Ammon's horn (tissue), 1 donor: Measurements from ENCODE around the gene BUB3.

Source experiments
- DNase-seq: peaks from one replicate; pipeline ENCODE4 v3.0.0-alpha.2; 2016; ENCODE audit warnings: low spot score

Gene BUB3, protein sequence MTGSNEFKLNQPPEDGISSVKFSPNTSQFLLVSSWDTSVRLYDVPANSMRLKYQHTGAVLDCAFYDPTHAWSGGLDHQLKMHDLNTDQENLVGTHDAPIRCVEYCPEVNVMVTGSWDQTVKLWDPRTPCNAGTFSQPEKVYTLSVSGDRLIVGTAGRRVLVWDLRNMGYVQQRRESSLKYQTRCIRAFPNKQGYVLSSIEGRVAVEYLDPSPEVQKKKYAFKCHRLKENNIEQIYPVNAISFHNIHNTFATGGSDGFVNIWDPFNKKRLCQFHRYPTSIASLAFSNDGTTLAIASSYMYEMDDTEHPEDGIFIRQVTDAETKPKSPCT

DNA sequence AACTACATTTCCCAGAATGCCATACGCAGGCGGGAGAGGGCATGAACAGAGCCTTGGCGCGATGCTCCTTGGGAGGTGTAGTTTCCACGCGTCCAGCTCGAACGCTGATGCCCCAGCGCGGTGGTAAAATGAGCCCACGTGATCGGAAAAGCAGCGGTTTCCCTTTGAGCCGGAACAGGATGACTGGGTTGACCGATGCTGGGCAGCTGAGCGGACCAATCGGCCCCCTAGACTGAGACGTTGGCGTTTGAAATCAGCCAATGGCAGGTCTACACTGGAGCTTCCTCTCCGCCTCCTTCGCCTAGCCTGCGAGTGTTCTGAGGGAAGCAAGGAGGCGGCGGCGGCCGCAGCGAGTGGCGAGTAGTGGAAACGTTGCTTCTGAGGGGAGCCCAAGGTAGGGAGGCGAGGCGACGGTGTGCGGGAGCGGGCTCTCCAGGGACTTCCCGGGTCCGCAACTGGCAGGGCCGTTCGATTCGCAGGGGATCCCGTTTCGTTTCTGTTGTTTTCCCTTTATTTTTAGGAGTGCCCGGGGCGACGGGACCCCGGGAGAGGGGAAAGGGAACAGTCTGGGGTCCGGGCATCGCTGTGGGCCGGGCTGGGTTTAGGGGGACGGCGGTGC lies at the start of gene BUB3:
BUB3 (plus strand) TSS at position 311 of the 619 bp plus-strand sequence. CDS start 516 bp downstream, outside the sequence.
- DNase-seq, result peak; percentile 100

DNA sequence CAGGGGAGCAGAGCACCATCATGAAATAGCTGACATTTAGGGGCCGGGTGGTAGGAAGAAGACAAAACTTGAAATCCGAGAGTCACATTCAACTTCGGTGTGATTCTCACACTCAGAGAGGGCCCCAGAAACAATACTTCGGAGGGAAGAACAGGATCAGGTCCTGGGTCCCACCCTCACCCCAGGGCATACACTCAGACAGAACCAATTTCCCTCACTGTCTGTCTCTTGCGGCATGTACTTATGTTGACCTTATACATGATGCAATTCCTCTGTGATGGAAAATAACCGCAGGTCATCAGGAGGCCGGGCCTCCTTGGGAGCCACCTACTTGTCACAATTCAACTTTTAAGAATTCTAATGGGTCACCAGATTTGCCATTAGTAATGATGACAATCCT lies 44.7 kb upstream of the BUB3 start:
- no peak for DNase-seq

DNA sequence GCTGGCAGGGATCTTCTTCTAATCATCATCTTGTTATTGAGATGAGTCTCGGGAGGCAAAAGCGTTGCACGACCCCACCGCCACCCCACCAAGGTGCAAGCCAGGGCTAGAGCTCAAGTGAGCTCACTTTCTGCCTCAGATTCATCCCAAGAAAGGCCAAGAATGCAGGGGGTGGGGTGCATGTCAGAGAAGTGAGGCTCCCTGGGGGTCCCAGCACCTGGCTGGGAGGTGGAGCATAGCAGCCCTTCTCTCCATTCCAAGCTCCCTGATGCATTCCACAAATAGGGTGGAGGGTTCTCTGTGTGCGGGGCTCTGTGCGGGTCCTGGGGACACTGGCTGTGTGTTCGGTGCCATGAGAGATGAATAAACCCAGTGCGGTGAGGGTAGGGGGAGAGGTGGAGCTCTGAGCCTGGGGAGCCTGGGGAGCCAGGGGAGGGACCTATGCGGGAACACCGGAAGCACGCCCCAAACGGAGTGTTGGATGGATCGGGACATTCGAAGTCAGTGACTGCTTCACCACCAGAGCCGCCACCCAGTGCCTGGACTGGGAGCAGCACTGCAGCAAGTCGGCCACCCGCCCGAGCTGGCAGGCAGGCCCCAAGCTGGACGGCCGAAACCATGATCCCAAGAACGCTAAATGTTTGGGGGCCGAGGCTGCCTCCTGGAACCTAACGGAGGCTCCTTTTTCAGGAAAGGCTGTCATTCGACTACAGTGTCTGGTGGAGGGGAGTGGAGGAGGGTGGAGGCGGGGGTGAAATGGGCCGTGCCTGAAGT lies 36.4 kb upstream of the BUB3 start:
- DNase-seq, result peak; percentile 38

DNA sequence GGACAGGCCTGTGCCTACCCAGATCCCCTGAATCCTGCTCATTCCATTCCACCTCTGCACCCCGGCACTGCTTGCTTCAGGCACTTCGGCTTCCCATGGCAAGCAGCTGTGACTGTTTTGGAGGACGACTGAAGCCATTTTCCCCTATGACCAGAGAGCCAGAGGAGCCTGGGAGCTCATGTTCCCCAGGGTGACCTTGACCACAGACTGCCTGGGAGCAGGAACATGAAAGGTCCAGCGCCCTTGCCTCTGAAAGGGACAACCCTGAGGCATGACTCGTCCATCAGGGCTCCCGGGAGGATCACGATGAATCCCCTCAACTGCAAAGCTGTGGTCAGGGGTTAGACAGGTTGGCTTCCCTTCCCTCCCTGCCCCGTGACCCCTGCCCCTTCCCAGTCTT lies 35.1 kb upstream of the BUB3 start:
- no peak for DNase-seq

DNA sequence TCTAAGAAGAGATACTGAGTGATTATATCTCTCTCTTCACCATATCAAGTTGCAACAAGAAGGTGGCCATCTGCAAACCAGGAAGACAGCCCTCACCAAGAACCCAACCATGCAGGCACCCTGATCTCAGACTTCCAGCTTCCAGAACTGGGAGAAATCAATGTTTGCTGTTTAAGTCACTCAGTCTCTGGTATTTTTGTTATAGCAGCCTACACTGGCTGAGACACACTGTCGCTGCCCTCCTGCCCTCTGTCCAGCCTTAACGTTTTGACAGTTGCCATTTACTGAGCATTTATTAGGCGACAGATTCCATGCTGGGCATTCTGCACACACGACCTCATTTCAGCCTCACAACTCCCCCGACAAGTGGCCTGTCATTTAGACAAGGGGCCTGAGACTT lies 28.0 kb upstream of the BUB3 start:
- DNase-seq, result no peak

DNA sequence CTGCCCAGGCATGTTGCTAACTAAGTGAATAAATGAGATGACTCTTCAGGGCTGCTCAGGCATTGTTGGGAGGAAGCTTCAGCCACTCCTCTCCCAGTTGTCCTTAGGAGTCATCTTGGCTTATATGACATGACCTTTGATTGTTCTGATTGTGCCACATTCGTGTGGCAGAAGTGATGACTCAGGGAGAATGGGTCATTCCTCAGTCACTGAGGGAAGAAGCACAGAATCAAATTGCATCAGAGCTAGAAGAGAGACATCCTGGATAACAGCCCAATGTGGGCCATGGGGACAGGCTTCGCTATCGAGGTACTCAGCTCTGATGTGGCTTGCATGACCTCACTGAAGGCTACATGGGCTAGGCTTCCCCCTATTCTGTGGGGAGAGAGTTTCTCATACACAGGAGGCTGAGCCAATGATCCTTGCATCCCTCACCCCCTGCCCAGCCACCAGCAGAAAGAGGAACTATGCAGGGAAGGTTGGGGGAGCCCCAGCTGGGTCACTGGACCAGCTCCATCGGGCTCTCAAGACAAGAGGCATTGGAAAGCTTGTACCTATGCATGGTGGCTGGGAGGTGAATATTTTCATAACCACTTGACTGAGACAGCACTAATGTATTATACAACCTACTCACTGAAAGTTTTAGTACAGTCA lies 24.5 kb upstream of the BUB3 start:
- no peak for DNase-seq

DNA sequence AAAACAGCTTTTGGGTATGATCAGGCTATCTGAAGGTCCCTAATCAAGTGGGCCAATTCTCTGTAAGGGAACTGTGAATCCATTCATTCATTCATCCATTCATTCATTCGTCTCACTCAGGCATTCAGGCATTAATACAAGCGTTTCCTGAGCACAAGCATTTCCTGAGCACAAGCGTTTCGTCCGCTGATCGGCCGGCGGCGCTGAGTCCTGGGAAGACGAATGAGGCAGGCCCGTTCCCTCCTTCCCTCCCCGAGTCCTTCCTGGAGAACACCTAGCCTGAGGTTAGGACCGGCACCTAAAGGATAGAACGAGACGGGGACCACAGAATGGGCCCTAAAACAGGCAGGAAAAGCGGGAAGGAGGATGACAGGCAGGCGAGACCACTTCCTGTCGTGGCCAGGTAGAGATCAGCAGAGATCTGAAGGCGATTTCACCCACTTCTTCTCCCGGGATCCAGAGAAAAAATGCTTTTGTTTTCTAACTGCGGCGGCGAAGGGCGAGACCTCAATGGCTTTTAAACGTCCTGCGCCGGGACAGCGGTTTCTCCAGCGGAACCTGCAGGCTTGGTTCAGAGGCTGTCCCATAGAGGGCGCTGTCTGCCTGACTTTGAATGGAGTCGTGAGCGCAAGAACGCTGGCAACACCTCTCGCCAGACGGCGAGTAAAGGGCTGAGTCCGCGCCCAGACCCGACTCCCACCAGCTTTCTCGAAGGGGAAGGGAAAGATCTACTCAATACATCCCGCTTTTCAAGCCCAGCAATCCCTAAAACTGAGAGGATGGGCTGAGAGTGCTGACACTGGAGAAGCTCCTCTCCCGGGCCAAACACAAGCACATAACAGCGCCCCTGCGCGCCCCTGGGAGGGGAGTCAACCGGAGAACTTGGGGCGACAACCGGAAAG lies 21.4 kb upstream of the BUB3 start:
- DNase-seq, result peak; percentile 89

DNA sequence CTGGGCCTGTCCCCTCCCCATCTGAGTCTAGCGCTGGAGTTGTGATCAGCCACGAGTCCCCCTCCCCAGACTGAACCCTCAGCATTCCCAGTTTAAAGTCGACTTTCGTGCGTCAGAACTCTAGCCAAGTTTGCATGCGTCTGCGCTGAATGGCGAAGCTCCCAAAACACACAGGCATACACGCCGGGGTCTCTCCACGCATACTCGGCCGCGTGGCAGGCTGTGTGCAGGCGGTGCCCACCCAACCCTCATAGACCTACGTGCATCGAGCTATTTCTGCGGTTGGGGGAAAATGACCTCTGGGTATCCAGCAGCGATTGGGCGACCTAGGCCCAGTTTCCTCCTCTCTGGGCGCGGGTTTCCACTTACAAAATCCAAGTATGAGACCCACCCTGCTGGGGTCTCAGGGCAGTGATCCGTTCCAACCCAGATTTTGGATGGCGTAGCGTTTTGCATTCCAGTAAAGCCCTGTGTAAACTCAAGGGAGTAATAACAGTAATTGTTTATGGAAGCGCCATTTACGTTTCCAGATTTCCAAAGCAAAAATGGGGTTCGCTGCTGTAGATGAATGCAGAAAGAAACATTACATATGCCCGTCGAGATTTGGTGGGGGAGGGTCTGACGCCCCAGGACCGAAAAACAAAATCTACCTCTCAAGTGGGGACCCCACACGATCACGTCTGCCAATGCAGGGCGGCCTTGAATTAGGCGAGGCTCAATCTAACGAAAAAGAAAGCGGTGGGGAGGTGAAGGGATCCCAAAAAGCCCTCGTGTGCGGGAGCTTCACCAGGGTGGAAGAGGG lies 20.5 kb upstream of the BUB3 start:
- no peak for DNase-seq

DNA sequence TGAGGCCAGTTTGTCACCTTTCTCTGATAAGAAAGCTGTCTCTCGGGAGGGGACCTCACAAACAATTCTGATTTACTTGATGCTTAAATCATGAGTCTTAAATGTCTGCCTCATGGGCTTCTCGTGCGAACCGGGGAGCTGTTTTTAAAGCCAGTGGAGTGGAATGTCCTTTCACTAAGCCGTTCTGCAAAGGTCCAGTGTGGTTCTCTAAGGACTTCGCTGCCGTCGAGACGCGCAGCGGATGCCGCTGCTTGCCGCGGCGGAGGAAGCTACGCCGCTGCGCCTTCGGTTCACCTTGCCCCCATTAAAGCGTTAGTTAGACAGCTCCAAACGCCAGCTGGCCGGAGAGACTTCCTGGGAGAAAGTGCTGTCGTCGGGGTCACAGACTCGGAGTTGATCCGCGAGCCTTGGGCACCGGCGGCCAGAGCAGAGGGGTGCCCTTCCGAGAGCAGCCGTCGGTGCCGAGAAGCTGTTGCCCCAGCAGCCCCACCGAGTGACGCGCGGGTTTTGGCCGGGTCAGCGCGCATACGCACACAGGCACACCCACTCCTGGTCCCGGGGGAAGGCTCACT lies 19.8 kb upstream of the BUB3 start:
- no peak for DNase-seq

DNA sequence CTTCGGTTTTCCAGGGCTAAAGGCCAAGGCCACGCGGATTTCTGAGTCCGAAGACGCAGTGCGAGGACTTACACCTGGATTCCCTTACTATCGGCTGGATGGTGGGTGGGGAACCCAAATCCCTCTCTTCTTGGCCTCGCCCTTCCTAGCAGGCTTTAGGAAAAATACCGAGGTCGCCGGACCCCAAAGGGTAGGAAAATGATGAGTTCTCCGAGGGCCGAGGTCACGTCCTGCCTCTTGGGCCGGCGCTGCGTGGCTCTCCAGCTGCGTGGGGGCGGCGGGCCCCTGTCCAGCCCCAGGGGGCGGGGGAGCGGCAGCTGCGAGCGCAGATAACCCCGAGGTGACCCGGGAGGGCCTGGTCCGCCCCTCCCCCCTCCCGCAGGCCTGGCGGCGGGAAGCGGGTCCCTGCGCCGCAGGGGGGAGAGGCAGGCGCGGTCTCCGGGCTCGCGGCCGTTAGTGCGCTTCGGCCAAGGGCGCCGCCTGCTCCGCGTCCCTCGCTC lies 19.2 kb upstream of the BUB3 start:
- DNase-seq, result no peak

DNA sequence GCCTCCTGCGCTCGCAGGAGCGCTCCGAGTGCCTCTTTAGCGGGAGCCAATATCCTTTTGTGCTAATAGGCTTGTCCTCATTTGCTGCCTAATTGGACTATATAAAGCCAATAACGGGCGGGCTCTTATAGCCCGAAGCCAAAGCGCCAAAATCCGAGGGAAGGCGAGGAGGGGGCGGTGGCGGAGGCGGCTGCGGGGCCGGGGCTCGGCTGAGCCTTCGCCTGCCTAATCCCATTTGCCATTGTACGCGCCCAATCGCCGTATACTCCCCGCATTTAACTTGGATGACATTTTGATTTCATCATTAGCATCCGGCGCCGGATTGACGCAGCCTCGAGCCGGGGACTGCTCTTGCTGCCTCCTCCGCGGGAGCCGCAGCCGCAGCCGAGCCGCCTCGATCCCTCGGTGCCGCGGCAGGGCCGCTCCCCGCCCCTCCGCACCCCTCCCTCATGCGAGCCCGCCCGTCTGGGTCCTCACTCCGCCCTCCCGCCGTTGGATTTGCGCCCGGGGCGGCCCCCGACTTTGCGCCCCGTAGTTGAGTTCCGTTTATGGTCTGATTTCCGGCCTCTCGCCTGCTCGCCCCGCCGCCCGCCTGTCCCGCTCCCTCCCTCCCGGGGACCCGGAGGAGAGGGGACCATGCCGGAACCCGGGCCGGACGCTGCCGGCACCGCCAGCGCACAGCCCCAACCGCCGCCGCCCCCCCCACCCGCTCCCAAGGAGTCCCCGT lies 18.6 kb upstream of the BUB3 start, which contains the start of gene HMX3:
HMX3 (plus strand) TSS at position 556 of the 727 bp plus-strand sequence; CDS start at position 637, 81 bp downstream.
- DNase-seq, result no peak

DNA sequence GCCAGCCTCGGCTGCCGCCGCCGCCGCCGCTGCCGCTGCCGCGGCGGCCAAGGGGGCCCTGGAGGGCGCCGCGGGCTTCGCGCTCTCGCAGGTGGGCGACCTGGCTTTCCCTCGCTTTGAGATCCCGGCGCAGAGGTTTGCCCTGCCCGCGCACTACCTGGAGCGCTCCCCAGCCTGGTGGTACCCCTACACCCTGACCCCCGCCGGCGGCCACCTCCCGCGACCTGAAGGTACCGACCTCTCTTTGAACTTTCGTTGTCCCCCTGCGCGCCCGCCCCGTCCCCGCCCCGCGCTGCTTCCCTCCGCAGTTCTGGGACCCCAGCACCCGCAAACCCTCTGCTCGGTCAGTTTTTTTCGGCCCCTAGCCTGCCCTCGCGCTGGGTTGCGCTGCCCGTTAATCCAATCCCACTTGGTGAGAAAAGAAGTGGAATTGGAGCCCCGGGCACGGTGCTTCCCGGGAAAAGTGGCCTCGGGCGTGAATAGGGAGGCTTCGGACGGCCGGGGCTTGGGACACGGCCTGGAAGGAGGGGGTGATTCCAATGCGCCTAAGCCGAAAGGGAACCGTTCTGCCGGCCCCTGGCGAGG lies 17.9 kb upstream of the BUB3 start:
- DNase-seq, result no peak

DNA sequence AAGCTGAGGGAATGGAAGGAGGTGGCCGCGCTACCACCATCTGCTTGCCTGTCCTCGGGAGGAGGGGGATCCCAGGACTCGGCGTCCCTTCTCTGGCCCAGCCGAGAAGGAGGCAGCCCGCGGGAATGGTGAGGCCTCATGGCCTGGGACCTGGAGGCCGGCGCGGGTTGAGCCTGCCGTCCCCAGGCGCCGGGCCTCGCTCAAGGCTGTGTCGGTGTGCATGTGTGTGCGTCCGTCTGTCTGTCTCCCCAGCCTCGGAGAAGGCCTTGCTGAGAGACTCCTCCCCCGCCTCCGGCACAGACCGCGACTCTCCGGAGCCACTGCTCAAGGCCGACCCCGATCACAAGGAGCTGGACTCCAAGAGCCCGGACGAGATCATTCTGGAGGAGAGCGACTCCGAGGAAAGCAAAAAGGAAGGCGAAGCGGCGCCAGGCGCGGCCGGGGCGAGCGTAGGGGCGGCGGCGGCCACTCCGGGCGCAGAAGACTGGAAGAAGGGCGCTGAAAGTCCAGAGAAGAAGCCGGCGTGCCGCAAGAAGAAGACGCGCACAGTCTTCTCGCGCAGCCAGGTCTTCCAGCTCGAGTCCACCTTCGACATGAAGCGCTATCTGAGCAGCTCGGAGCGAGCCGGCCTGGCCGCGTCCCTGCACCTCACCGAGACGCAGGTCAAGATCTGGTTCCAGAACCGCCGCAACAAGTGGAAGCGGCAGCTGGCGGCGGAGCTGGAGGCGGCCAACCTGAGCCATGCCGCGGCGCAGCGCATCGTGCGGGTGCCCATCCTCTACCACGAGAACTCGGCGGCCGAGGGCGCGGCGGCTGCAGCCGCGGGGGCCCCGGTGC lies 17.2 kb upstream of the BUB3 start:
- no peak for DNase-seq

DNA sequence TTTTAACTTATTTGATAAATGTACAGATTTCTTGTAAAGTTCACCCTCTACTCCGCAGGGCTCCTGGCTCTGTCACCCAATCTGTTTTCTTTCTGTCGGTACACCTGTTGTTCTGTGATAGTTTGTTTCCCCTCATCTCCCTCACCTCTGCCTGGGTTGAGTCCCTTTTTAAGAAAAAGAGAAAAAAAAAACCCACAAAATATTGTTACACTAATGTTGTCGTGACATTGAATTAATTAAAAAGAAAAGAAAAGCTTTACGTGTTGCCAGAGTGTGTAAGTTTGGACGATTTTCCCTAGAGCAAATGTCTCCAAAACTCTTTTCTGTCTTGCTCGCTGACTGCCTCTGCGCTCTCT lies 15.1 kb upstream of the BUB3 start:
- no peak for DNase-seq

DNA sequence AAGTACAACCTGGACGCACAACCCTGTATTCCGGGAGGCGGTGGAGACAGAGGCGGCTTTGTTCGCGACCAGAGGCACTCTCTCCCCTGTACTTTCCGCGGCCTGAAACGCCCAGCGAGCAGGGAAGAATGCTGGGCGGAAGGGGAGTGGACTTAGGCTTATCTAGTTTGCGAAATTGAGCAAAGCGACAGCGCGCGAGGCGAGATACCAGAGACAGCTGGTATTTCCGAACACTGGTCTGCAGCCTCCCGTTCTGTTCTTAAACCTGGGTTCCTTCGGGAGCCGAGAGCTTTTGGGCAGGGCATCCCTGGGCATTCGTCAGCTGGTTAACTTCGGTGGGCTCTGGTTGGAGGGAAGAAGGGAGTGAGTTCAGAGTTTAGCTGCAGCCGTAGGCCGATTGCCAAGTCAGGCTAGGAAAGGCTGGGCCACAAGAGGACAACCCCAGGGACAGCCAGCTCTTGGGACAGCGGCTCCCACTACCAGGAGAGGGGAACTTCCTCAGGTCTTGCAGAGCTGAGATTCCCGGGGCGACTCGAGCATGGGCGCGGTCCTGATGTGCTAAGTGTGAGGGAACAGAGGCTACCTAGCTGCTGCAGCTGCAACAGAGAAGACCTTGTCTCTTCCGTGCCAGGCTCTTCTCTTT lies 14.6 kb upstream of the BUB3 start:
- DNase-seq, result no peak

DNA sequence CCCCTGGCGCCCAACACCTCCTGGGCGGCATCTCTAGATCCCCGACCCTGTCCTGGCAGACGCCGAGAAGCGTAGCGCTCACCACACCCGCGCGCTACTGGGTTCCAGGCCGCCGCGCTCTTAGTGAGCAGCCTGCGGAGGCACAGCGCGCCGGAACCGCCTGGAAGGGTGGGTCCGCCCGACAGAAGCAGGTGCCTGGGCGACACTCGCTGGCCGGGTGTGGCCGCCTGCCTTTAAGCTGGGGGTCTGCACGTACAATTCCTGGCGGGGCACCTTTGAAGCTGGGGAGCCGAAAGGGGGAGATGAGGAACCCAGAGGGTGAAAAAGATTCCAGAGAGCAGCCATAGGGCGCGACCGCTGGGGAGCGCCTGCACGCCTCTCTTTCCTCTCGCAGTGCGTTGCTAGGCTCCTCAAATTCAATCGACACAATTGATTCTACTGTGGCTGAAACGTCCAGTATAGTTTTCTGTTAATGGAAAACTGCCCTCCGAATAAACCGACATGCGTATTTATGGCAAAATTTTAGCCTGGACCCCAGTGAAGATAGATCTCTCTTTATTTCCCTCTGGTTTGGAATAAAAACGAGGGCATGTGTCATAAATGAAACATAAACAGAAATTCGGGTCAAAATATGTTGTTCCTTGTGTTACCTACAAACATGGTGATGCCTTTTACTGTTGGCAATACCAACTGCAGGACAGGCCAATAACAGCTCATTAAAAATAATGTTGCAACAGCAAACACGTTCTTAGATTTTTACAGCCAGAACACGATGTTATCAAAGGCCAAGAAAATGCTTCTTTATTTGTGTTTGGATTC lies 13.8 kb upstream of the BUB3 start:
- no peak for DNase-seq

DNA sequence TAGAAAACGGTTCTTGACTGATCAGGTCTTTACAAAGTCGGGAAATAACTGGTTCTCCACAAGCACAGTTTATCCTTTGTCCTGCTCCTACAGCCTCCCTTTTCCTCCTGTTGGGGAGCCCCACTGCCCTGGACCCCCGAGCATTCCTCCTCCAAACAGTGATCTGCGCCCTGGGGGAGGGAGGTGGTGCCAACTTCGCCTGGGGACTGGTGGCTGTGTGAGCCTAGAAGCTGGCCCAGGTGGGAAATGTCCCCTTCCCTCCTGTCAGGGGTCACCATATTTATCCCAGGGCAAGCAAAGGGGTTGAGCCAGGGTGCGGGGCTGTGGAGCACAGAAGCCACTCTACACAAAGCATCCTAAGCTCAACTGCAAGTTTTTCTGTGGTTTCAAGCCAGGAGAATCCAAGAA lies 13.2 kb upstream of the BUB3 start:
- no peak for DNase-seq
